IMR-90 (cell line): ENCODE measurements around the gene IQCF6. TPM values are rescaled to one million over a fixed set of nuclear protein-coding genes. Genes with fewer than 3 reads are reported as not detected.

Experiments used
- ATAC-seq: fragments of 200-7000 bp; cut with Tn5 transposase; 2 replicates; pipeline ENCODE4 v1.9.1; 2020; ENCODE audit warnings: low read depth, mild to moderate bottlenecking, moderate library complexity
- BruUV-seq: library from RNA; stranded (reverse); fragments of 400-500 nt; replicated peaks from 2 replicates; lab custom pipeline; 2021; lab: Mats Ljungman, UMichigan
- CTCF ChIA-PET: fragments of 300-600 bp; formaldehyde crosslinking; extraction: SDS; loops from one replicate; lab custom pipeline; 2021; ENCODE audit warnings: antibody characterized with exemption; lab: Yijun Ruan, JAX
- POLR2A ChIA-PET: fragments of 300-600 bp; sonication (Branson Sonifier 250); formaldehyde crosslinking; loops from one replicate; lab custom pipeline; 2022; ENCODE audit warnings: antibody characterized with exemption; ENCODE audit not compliant: unreplicated experiment; lab: Charles Lee
- DNase-seq: peaks from one replicate; pipeline ENCODE4 v3.0.0; 2013
- H2AFZ ChIP-seq: replicated peaks from 2 replicates; pipeline ENCODE3; 2013; ENCODE audit warnings: low read length, mild to moderate bottlenecking; ENCODE audit not compliant: poor library complexity
- H2AK5ac ChIP-seq: 2 replicates; pipeline ENCODE4 v1.6.1; 2013; ENCODE audit warnings: low read depth, low read length, inconsistent platforms
- H2AK9ac ChIP-seq: replicated peaks from 2 replicates; pipeline ENCODE3; 2013; ENCODE audit warnings: mild to moderate bottlenecking, low read depth, low read length, moderate library complexity; ENCODE audit not compliant: poor library complexity
- H2BK120ac ChIP-seq: 2 replicates; pipeline ENCODE4 v1.6.1; 2013; ENCODE audit warnings: low read depth, low read length, inconsistent platforms
- H2BK15ac ChIP-seq: 3 replicates; pipeline ENCODE4 v1.6.1; 2013; ENCODE audit warnings: low read depth, low read length, inconsistent platforms
- H2BK20ac ChIP-seq: 2 replicates; pipeline ENCODE4 v1.6.1; 2013; ENCODE audit warnings: low read depth, mild to moderate bottlenecking, inconsistent platforms, low read length, moderate library complexity
- H2BK5ac ChIP-seq: 2 replicates; pipeline ENCODE4 v1.6.1; 2013; ENCODE audit warnings: mild to moderate bottlenecking, low read depth, low read length, inconsistent platforms; ENCODE audit not compliant: poor library complexity, severe bottlenecking
- H3K14ac ChIP-seq: replicated peaks from 2 replicates; pipeline ENCODE4 v1.6.1; 2013; ENCODE audit warnings: low read depth, low read length, inconsistent platforms
- H3K18ac ChIP-seq: 2 replicates; pipeline ENCODE4 v1.6.1; 2013; ENCODE audit warnings: low read depth, low read length, control low read depth
- H3K23ac ChIP-seq: 2 replicates; pipeline ENCODE4 v1.6.1; 2013; ENCODE audit warnings: low read depth, low read length, inconsistent platforms
- H3K27ac ChIP-seq: 2 replicates; pipeline ENCODE4 v1.5.1; 2013; ENCODE audit warnings: mild to moderate bottlenecking, control low read depth, low read length; ENCODE audit not compliant: insufficient read depth
- H3K27me3 ChIP-seq: 2 replicates; pipeline ENCODE4 v1.6.1; 2013; ENCODE audit warnings: low read length; ENCODE audit not compliant: control insufficient read depth, insufficient read depth
- H3K36me3 ChIP-seq: 2 replicates; pipeline ENCODE4 v1.6.1; 2013; ENCODE audit warnings: low read length, mixed read lengths; ENCODE audit not compliant: control insufficient read depth, insufficient read depth
- H3K4ac ChIP-seq: 2 replicates; pipeline ENCODE4 v1.6.1; 2013; ENCODE audit warnings: low read depth, low read length, inconsistent platforms
- H3K4me1 ChIP-seq: 2 replicates; pipeline ENCODE4 v1.6.1; 2013; ENCODE audit warnings: low read length, mixed read lengths; ENCODE audit not compliant: control insufficient read depth, insufficient read depth
- H3K4me2 ChIP-seq: 2 replicates; pipeline ENCODE4 v1.6.1; 2013; ENCODE audit warnings: low read depth, mild to moderate bottlenecking, control low read depth, low read length, moderate library complexity
- H3K4me3 ChIP-seq: 2 replicates; pipeline ENCODE4 v1.5.1; 2013; ENCODE audit warnings: low read depth, mild to moderate bottlenecking, control low read depth, low read length, moderate library complexity; ENCODE audit not compliant: insufficient read depth
- H3K56ac ChIP-seq: 2 replicates; pipeline ENCODE4 v1.6.1; 2013; ENCODE audit warnings: low read length, inconsistent platforms; ENCODE audit not compliant: insufficient read depth; ENCODE audit errors: extremely low read depth
- H3K79me1 ChIP-seq, 2 experiments: 2 replicates each; pipeline ENCODE4 v1.6.1; 2013; ENCODE audit warnings: low read length in 2 of 2, inconsistent platforms in 1 of 2, low read depth in 1 of 2
- H3K9ac ChIP-seq: 2 replicates; pipeline ENCODE4 v1.6.1; 2013; ENCODE audit warnings: low read depth, low read length, control low read depth
- H3K9me1 ChIP-seq: 2 replicates; pipeline ENCODE4 v1.6.1; 2013; ENCODE audit warnings: low read length, inconsistent platforms; ENCODE audit not compliant: insufficient read depth
- H3K9me3 ChIP-seq: 2 replicates; pipeline ENCODE4 v1.6.1; 2013; ENCODE audit warnings: low read length; ENCODE audit not compliant: control insufficient read depth, insufficient read depth
- H4K20me1 ChIP-seq: 2 replicates; pipeline ENCODE4 v1.6.1; 2013; ENCODE audit warnings: low read length, inconsistent platforms; ENCODE audit not compliant: insufficient read depth
- H4K5ac ChIP-seq: 2 replicates; pipeline ENCODE4 v1.6.1; 2013; ENCODE audit warnings: mild to moderate bottlenecking, low read depth, low read length, control low read depth
- H4K8ac ChIP-seq, 2 experiments: 2 replicates each; pipeline ENCODE4 v1.6.1; 2013; ENCODE audit warnings: low read depth in 2 of 2, low read length in 2 of 2, control low read depth in 1 of 2, inconsistent platforms in 1 of 2
- H4K91ac ChIP-seq: 2 replicates; pipeline ENCODE4 v1.6.1; 2013; ENCODE audit warnings: low read depth, low read length, inconsistent platforms; ENCODE audit not compliant: insufficient read depth
- MXI1 ChIP-seq: IDR thresholded peaks from 2 replicates; pipeline ENCODE4 v1.6.1; 2012; ENCODE audit warnings: low read depth, mild to moderate bottlenecking, low read length, moderate library complexity, borderline replicate concordance
- NFE2L2 ChIP-seq: fragments of 150-350 bp; IDR thresholded peaks from 2 replicates; pipeline ENCODE4 v1.6.1; 2016; ENCODE audit warnings: low read depth, mild to moderate bottlenecking, low read length
- POLR2A ChIP-seq: IDR thresholded peaks from 2 replicates; pipeline ENCODE4 v1.6.1; 2012; ENCODE audit warnings: mild to moderate bottlenecking, low read depth, low read length
- WGBS, 2 experiments: methylation state at CpG; one replicate each; pipeline versions ENCODE4 v1.1.5 to v1.1.7; 2013; ENCODE audit warnings: missing lambda C conversion rate in 2 of 2; ENCODE audit not compliant: insufficient read length in 1 of 2; ENCODE audit errors: extremely low coverage in 2 of 2; 5-methylcytosine and 5-hydroxymethylcytosine counted together
- dilution Hi-C: fragments of 300-500 bp; cut with HindIII; formaldehyde crosslinking; loops from one replicate; pipeline ENCODE4 v1.14.3; 2018; ENCODE audit warnings: low sequenced_read_pairs; ENCODE audit not compliant: unreplicated experiment
- in situ Hi-C: fragments of 300-500 bp; cut with MboI; formaldehyde crosslinking; loops from 3 replicates; pipeline ENCODE4 v1.14.3; 2019; ENCODE audit warnings: low sequenced_read_pairs, inconsistent platforms, mixed read lengths
- intact Hi-C: fragments of 100-400 bp; cut with micrococcal nuclease; formaldehyde crosslinking; loops from 2 replicates; pipeline ENCODE4 v1.10.0; 2022
- polyA plus RNA-seq, 3 experiments: library from polyadenylated mRNA; depleted of rRNA; stranded (reverse); fragments of >200 nt; gene quantifications; 2 replicates each; pipeline ENCODE4 v1.2.3, GENCODE V29; 2012; ENCODE audit warnings: low replicate concordance in 1 of 3
- total RNA-seq: library from RNA; depleted of rRNA; stranded (reverse); fragments of >200 nt; gene quantifications from 2 replicates; pipeline ENCODE4 v1.2.3, GENCODE V29; 2012
- TF ChIP-seq, protein P1 (sequence below): fragments of 150-350 bp; IDR thresholded peaks from 2 replicates; pipeline ENCODE4 v1.6.1; 2016; ENCODE audit warnings: low read depth, mild to moderate bottlenecking, low read length, moderate library complexity, borderline replicate concordance
- TF ChIP-seq, protein P2 (sequence below): fragments of 150-350 bp; IDR thresholded peaks from 2 replicates; pipeline ENCODE4 v1.6.1; 2017; ENCODE audit warnings: mild to moderate bottlenecking, antibody characterized with exemption, low read length, low read depth

Gene IQCF6
- total and polyA plus RNA-seq, 2 of the 4 experiments (the other 2 are of a cell fraction) = not detected

DNA sequence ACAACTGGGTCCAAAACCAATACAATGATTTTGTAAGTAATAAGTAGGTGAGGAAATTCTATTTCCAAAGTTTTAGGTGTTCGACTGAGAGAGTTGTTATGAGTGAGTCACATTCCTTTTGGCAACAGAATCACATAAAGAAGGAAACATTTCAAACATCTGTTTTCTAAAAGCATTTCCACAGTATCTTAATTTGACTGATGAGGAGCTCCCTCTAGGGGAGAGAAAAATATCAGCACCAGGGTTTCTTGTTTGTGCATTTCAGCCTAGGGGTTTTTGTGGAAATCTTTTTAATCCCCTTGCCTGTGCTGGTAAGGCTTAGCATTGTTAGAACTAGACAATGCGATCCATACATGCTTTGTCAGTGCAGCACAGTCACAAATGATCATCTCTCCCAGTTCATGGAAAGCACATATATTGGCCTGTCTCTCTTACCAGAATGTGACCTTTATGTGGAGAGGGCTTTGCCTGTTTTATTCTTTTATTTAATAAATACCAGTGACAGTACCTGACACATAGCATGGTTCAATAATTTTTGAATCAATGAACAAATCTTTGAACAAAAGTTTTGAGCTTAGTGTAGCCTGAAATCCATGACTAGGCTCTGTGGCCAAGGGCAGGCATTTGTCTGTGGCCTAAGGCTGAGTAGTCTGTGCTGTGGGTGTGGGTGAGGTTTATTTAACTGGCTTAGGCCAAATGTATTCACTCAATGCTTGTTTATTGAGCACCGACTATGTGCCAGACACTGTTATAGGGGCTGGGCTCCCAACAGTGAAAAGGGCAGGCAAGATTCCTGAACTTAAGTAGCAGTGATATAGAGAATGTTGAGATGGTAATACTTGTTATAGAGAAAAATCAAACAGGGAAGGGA is 21.1 kb upstream of the IQCF6 start (continued):
- TF ChIP-seq, protein P1, sequence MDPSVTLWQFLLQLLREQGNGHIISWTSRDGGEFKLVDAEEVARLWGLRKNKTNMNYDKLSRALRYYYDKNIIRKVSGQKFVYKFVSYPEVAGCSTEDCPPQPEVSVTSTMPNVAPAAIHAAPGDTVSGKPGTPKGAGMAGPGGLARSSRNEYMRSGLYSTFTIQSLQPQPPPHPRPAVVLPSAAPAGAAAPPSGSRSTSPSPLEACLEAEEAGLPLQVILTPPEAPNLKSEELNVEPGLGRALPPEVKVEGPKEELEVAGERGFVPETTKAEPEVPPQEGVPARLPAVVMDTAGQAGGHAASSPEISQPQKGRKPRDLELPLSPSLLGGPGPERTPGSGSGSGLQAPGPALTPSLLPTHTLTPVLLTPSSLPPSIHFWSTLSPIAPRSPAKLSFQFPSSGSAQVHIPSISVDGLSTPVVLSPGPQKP = no peak
- TF ChIP-seq POLR2A (no peak), MXI1 (no peak)

DNA sequence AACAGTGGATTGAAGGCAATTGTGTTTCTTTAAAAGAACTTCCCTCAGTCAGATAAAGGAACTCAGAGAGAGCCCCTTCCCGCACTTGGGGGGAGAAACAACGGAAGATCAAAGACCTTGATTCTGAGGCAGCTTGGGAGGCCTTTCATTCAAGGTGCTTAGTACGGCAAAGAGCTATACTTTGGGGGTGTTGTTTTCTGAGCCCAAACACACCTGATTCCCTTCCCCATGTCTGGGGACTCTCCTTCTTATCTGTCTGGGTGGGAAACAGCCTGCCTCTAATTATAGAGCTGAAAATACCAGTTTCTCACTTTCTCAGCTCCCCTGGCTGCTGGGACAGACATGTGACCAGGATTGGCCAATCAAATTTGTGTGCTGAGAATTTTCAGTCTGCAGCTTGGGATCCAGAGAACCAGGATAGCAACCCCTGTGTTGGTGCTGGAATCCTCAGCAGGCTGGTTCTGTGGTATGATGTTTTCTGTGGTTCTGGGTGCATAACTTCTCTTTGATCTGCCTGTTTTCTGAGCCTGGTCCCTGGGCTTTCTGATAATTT is 19.4 kb upstream of the IQCF6 start:
- CTCF ChIA-PET = interaction anchor here (1.2 kb wide), 1 partner anchor 297 kb away, joined by 3 read pairs; no protein-coding TSS in a partner anchor

More for the DNA sequence above, 19.4 kb upstream of the IQCF6 start:
- POLR2A ChIA-PET = no interaction called here
- in situ Hi-C loops (loop anchor here (25.0 kb wide), 1 partner anchor 286 kb away; the partner anchor contains the start of gene DCAF1), intact Hi-C loops (no loop called here), dilution Hi-C loops (no loop called here)
- no peaks in the 10 kb centered on the region for H3K36me3 ChIP-seq
- no peaks in the 10 kb centered on the region for H3K4me1 ChIP-seq
- no TSS peak for BruUV-seq
- H4K5ac ChIP-seq = no peak overlapping the region
- ATAC-seq (no peak), DNase-seq (no peak)
- no peak overlapping the region for H3K4ac ChIP-seq
- peaks cover 9% of the 10 kb centered on the region for H3K27me3 ChIP-seq
- no peak overlapping the region for H3K23ac ChIP-seq
- no peak overlapping the region for H3K4me2 ChIP-seq
- TF ChIP-seq NFE2L2 = no peak
- TF ChIP-seq, protein P2, sequence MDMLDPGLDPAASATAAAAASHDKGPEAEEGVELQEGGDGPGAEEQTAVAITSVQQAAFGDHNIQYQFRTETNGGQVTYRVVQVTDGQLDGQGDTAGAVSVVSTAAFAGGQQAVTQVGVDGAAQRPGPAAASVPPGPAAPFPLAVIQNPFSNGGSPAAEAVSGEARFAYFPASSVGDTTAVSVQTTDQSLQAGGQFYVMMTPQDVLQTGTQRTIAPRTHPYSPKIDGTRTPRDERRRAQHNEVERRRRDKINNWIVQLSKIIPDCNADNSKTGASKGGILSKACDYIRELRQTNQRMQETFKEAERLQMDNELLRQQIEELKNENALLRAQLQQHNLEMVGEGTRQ = peak; percentile 38; the same call in 1 of the 2 replicates
- H3K27ac ChIP-seq = no peak overlapping the region
- H4K91ac ChIP-seq = no peak overlapping the region
- no peaks in the 10 kb centered on the region for H3K9me1 ChIP-seq
- no peak overlapping the region for H2BK20ac ChIP-seq
- H3K9ac ChIP-seq = no peak overlapping the region
- H2BK120ac ChIP-seq = no peak overlapping the region
- no peak overlapping the region for H2AK9ac ChIP-seq
- no peak overlapping the region for H4K8ac ChIP-seq
- H3K56ac ChIP-seq = no peak overlapping the region
- no peak overlapping the region for H2BK5ac ChIP-seq
- no peaks in the 10 kb centered on the region for H3K9me3 ChIP-seq
- H3K18ac ChIP-seq = no peak overlapping the region
- no CpG with 5 or more reads among the region's 3 CpGs for WGBS, 2 experiments
- no peak overlapping the region for H2BK15ac ChIP-seq
- no peak overlapping the region for H2AFZ ChIP-seq
- H3K79me1 ChIP-seq = no peaks in the 10 kb centered on the region
- no peak overlapping the region for H3K4me3 ChIP-seq
- no peak overlapping the region for H3K14ac ChIP-seq
- no peaks in the 10 kb centered on the region for H4K20me1 ChIP-seq
- H2AK5ac ChIP-seq = no peak overlapping the region
